HG03442 (cell line): Measurements from ENCODE around the gene CFAP221.

Experiments used
- ATAC-seq: cut with Tn5 transposase; IDR thresholded peaks from one replicate; pipeline ENCODE4 v1.9.1; 2021; ENCODE audit warnings: mild to moderate bottlenecking, moderate library complexity; ENCODE audit not compliant: unreplicated experiment

The CFAP221 gene

DNA sequence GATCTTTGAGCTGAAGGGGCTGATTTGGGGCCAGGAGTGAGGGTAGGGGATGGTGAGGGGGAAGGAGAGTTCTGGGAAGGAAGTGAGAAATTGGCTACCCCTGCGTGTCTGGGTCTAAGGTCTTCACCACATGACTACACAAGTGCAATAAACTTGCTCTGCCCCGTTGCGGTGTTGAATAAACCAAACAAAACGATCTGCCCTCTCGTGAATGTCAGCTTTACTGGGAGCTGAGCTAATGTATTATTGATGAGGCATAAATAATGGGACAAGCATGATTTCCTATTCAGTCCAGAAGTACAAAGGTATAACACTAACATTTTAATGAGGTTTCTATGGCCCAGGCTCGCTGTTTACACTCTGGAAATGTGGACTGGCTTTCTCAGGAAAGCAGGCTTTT, 8.0 kb upstream of the CFAP221 start:
- no peak for ATAC-seq

DNA sequence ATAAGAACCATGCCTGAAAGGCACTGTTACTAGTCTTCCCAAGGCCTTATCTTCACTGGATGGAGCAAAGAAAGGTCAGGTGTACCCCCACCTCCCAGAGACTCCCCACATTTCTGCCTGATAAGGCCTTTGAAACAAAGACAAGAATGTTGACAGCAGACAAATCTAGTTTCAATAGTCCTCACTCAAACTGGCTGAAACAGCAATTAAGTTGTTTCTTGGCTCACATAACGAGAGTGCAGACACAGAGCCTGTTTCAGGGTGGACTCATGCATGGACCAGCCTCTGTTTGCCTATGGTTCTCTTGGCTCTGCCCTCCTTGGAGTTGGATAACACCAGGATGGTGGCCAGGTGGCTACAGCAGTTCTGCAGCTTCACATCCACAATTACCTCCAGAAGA, 7.5 kb upstream of the CFAP221 start:
- ATAC-seq, result no peak

DNA sequence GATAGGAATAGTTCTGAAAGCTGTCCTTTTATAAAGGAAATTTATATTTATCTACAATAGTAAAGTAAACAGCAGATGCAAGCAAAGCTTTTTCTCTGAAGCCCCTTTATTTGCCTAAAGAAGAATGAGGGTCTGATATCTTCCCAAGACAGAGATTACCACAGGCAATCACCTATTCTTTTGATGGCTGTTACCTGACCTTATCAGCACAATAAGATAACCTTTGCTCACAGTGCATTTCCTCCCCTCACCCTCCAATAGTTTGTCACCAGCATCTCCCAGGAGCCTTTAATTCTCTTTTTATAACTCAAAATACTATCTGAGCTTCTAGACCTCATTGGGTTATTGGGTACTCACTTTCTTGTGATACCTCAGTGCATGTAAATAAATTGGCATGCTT, 6.5 kb upstream of the CFAP221 start:
- no peak for ATAC-seq

DNA sequence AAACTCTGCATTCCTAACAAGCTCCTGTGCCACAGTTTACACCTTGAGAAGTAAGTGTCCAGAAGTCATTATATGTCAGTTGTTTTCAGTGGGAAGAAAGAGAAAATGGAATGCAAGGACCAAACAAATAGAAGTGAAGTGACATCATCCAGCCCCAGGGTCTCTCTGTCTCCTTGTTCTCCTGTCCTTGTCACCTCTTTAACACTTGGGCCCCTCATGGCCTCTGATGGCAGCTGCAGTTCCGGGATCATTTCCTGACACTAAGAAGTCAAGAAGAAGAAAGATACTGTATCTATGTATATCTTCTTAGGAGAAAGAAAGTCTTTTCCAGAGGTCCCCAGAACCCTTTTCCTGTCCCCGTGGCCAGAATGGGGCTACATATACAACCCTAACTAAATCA, 2.8 kb upstream of the CFAP221 start:
- no peak for ATAC-seq

DNA sequence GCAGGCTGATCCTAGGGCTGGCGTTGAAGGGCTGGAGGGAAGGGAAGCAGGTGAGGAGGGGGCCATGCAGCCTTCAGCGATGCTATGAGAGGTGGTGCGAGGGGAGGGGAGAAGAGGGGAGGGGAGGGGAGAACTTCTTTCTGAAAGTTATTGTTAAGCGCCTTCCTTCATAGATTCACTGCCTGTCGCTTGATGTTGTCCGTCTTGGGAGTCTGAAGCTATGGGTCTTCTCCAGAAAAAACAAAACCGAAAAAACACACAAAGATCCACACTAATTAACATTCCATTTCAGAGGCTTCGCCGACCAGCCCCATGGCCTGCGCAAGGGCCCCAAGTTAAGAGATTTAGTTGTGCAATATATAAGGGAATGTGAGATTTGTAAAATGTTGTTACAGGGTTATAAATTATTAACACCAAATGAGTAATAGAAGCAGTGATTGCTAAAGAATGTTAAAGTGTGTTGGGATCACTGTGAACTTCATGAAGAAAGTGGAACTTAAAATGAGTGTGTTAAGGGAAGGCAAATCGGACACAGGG, 758 bp downstream of the CFAP221 start:
- ATAC-seq, result no peak

DNA sequence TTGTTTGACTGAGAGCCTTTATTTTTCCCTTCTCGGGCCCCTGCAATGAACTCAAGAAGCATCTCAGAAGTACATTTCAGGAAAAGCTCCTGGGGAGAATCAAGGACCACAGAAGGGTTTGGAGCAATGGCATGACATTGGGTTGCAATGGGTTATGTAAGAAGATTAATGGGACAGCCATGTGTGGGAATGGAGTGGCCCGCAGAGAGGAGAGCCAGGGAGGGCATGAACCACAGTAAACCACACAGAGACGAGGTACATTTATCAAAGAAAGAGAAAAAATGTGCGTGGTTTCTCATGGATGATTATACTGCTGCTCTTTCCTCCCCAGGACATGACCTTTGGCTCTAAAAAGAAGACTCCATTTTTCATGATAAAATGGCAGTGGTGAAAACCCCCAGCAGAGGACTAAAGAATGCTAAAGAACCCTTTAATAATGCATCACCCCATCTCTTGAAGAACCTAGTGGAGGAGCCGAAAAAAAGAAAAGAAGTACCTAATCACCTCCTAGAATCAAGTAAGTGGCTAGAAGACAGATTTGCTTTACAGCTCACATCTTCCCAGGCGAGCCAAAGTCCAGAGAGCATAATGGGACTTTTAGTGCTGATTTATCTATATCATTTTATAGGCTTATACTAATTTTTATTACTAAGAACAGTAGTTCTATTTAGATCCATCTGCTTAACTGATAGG, 1.7 kb downstream of the CFAP221 start:
- ATAC-seq, result no peak

DNA sequence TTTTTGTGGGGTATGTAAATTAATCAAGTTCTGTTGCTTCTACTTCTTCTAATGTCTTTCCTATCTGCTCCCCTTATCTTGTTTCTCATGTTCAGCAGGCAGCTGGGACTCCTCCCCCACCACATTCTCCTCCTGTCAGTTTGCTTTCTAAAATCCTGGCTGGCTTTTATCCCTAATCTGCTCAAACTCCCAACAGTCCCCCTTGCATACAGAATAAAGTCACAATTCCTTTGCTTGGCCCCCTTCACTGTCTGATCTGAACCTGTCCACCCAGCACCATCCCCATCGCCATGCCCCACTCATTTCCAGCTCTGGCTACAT, 2.2 kb downstream of the CFAP221 start:
- no peak for ATAC-seq

DNA sequence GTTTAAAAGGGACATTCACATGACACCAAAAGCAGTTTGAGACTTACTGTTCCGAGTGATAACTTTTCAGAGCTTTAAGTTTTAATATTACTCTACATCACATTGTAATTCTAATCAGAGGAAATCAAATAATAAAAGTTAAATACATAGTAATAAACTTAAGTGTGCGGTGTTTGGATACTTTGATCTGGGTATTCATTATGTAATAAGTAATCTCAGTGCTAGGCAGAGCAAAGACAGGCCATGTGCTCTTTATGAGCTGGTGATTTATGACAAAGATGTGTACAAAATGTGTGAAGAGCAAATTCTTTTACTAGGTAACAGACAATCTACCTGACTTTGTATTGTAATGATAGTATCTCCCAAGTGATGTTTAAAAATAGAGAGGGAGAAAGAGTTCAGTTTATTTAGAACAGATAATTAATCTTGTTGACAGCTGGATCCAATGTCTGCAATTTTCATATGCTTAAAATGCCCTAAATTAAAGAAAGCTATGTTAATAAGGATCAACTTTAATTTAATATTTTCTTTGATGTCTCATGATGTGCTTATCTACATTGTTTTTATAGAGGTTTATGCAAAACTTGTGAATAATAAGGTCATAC, 4.4 kb downstream of the CFAP221 start:
- no peak for ATAC-seq

DNA sequence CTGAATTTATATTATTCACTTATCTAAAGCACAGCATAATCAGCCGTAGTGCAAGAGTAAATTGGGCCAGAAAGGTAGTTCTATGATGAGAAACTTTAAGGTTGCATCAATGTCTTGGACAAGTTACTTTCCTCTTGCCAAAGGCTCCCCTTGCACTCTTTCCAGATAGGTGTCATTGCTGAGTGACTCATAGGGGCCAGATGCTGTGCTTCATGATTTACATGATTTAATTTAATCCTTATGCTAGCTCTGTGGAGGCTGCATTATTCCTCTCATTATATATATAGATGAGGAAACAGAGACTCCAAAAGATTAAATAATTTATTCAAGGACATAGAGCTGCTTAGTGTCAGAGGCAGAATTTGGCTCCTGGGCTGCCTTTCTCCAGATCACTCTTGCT, 5.0 kb downstream of the CFAP221 start:
- no peak for ATAC-seq

DNA sequence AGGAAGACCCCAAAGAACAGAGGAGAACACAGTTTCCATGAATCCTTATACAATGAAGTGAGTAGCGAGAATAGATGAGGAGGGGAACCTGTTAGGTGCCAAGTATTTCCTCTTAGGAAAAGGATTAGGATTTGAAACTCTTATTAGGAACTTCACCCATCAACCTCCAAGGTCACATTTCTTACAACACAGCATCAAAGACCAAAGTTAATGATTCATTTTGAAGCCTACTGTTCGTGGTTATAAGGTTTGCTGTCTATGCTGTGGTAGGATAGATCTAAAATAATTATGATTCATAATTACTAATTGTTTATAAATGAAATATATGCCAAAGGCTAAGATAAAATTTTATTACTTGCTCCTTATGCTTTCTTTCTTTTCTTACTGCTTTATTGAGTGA, 6.1 kb downstream of the CFAP221 start:
- ATAC-seq, result no peak

DNA sequence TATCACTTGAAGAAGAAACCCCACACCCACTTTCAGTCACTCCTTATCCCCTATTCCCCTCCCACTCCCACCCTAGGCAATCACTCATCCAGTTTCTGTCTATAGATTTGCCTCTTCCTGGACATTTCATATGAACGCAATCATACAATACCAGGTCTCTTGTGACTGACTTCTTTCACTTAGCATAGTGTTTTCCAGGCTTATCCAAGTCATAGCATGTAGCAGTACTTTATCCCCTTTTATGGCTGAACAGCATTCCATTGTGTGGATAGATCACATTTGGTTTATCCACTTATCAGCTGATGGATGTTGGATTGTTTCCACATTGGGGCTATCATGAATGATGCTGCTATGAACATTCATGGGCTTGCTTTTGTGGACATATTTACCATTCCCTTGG, 6.6 kb downstream of the CFAP221 start:
- no peak for ATAC-seq

DNA sequence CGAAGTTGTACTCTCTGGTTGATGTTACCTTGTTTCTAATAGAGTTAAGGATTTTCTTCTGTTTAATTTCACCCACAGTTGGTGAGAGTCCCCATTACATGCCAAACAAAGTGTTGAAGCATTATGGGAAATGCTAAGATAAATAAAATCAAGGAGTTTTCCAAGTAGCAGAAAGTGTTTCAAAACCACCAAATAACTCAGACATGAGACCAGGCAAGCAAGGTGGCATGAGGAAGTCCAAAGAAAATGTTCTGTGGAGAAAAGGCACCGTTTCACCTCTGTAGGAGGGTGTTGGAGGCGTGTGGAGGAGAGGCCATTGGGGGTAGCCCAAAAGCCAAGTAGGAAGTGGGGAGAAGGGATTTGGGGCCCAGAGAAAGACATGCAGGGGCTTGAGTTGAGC, 8.7 kb downstream of the CFAP221 start:
- ATAC-seq, result no peak

DNA sequence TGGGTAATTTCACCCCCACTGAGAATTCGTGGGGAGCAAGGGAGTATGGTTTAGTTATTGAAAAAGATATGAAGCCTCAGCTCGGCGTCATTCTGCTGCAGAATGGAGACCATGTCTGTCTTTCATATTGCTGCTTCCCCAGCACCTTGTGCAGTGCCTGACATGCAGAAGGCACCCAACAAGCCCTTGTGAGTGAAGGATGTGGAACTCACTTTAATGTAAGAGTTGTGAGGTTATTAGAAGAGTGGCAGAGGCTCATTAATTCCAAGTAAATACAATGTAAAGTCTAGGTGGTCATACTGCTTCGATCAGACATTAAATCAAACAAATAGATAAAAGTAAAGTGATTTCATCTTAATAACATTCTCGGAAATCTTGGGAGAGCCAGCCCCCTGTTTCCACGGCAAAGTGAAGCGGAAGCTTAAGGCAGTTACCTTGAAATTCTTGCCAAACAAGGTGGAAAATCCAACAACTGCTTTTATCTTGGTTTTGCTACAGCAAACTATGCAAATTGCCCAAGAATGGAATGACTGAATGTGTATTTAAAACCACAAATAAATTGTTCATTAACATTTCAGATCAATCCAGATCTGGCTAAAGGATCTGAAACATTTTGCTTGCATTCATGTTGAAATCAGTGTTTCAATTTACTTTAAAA, 9.6 kb downstream of the CFAP221 start:
- ATAC-seq, result no peak

DNA sequence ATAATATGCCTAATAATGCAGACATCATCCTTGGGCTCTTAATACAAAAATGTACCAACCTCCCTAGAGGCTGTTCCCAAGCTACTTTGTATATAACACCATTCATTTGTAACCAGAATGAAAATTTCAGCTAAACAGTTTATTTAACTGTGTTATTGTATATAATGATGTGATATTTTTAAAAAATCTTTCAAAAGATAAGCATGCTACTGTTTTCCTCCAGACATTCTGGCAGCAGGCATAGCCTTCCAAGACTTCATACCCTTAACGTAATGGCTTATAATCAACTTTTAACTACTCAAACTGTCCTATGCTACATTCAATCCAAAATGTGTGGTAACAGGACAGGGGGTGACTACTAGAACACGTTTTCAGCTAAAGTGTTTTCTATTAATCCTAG, 21.2 kb downstream of the CFAP221 start:
- no peak for ATAC-seq

DNA sequence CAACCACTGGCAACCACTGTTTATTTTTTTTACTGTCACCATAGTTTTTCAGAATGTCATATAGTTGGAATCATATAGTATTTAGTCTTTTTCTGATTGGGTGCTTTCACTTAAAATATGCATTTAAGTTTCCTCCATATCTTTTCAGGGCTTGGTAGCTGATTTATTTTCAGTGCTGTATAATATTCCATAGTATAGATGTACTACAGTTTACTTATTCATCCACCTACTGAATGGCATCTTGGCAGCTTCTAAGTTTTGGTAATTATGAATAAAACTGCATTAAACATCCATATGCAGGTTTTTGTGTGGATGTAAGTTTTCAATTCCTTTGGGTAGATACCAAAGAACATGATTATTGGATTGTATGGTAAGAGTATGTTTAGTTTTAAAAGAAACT, 23.0 kb downstream of the CFAP221 start:
- no peak for ATAC-seq

DNA sequence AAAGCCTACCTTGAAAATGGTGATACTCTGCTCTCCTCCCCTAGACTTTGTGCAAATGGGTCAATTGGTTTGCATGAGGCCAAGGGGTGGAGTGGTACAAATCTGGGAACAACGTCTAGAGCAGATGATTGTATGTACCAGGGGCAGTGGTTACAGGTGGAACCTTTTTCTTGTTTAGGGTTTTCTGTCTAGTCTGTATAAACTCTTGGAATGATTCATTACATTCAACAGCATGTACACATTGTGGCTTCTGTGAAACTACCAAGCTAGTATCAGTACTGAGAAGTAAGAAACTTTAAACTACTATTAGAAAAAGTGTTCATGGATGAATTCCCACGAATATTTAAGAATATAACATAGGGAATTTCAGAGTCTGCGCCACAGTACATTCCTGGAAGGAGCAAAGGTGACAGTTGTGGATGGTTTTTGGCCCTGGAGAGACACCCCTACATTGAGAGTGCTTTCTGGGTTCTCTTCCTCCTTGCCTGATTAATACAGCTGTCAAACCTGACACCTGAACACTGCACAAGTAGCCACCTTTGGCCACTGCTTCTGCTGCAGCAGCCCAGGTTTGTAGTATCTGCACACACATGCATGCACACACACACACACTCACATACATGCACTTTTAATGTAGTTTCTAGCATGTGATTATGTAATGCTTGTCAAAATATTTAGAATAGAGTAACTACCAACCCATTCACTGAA, 30.0 kb downstream of the CFAP221 start:
- peak; percentile 99 for ATAC-seq

DNA sequence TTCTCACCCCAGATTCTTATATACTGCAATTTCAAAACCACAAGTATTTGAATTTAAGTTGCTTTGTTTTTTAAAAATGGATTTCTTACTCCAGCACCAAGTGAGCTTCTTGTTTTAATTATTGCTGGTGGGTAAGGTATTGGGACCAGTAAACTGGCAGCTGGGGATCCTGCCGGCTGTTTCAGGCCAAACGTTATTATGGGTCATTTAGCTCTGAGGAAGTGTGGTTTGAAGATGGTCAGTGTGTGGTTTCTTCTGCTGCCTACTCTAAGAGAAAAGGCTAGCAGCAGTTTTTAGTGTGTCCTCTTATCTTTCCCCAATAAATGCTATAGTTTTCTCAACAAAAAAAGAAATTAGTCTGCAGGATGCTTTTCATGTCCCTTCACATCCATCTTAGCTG, 30.6 kb downstream of the CFAP221 start:
- ATAC-seq, result no peak

DNA sequence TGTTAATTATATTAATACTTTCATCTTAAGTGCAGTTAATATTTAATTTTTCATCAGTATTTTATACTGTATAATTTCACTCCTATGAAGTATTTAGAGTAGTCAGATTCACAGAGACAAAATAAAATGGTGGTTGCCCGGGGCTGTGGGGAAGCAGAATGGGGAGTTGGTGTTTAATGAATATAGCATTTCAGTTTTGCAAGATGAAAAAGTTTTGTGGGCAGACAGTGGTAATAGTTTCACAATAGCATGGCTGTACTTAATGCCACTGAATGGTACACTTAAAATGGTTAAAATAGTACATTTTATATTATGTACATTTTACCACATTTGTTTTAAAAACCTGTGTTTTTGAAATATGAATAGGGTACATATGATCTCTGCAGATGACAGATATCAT, 31.2 kb downstream of the CFAP221 start:
- ATAC-seq, result no peak

DNA sequence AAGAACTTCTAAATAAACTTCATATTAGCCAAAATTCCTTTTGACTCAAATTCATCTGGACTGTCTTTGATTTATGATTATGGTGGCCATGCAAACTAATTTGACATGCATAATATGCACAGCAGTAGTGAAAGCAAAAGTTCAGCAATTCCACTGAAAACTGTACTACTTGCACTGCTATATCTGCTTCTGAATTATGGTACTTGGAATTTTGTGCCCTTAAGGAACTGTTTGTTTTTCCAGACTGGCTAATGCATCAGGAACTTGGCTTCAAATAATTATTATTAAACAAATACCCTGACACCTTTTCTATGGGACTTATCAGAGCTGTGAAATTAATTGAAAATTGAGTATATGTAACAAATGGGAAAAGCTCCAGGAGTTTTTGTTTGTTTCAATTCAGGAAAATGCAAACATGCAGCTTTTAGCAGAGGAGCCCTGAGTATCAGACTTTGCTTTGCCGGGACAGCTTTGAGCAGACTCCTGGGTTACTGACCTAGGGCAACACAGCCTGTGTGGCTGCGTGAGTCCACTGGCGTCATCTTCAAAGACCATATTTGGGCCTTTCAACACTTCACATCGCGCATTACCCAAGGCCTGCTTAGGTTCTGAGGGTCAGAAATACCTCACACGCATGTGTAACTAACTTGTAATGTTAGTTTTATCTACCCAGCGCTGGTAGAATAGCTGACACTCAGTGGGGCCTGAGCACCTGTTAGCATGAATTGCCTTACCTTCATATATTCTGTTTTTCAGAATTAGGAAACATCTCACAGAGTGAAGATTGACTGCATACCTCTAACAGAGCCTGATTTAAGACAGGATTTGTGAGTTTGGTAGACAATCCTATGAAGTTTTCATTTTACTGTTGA, 35.4 kb downstream of the CFAP221 start:
- ATAC-seq, result no peak

DNA sequence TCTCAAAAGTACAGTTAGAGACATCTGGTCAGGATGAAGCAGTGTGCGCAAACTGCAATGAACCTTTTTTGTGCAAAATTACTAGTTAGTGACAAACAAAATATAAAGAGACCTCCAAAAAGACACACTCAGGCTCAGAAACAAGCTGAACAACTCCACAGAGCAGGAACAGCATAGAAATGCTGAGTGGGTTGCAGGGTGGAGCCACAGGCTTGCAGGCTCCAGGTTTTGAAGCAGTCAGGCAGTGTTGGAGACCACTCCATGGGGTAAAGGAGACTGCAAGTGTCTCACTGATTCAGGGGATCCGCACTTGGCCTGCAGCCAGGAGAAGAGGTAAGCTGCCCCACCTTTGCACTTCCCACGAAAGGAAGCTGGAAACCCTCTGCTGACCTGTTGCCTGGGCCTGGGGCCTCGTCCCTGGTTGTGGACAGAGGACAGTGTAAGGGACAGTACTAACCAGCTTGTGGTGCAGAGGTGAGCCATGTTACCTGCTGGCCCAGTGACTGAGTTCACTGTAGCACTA, 36.4 kb downstream of the CFAP221 start:
- ATAC-seq, result no peak

DNA sequence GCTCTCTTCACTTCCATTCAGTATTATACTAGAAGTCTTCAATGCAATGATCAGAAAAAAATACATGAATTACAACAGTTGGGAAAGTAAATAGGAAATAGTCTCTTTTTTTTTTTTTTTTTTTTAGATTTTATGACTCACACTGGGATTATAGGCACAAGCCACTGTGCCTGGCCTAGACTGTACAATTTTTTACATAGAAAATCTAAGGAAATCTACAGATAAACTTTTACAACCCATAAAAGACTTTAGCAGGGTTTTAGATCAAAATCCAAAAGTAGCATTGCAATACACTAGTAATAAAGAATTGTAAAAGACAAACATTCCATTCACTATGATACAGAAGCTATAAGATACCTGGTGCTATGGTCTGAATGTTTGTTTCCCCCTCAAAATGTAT, 39.0 kb downstream of the CFAP221 start:
- no peak for ATAC-seq
